GM12878 (cell line): ENCODE data around the gene MELTF. TPM values are rescaled to one million over a fixed set of nuclear protein-coding genes. Genes with fewer than 3 reads are reported as not detected.

ENCODE experiments used
- ATAC-seq: fragments of 200-7000 bp; cut with Tn5 transposase; 3 replicates; pipeline ENCODE4 v1.9.1; 2020; ENCODE audit warnings: mild to moderate bottlenecking, moderate library complexity
- BruUV-seq: library from RNA; stranded (reverse); fragments of 400-500 nt; replicated peaks from 2 replicates; lab custom pipeline; 2021; lab: Mats Ljungman, UMichigan
- CTCF ChIA-PET: fragments of 300-600 bp; sonication (Branson Sonifier 250); formaldehyde crosslinking; extraction: SDS; loops from one replicate; lab custom pipeline; 2021; ENCODE audit warnings: inconsistent platforms; lab: Yijun Ruan, JAX
- POLR2A ChIA-PET: fragments of 350-600 bp; formaldehyde crosslinking; extraction: SDS; loops from one replicate; lab custom pipeline; 2021; ENCODE audit warnings: inconsistent platforms; lab: Charles Lee
- RAD21 ChIA-PET: fragments of 300-600 bp; sonication (Branson Sonifier 250); formaldehyde crosslinking; loops from one replicate; lab custom pipeline; 2023; ENCODE audit warnings: antibody characterized with exemption; ENCODE audit not compliant: unreplicated experiment; lab: Charles Lee
- SMC1A ChIA-PET: fragments of 300-600 bp; sonication (Branson Sonifier 250); formaldehyde crosslinking; loops from one replicate; lab custom pipeline; 2023; ENCODE audit not compliant: unreplicated experiment, uncharacterized antibody; lab: Charles Lee
- DNase-seq: peaks from one replicate; pipeline ENCODE4 v3.0.0-alpha.2; 2011; ENCODE audit warnings: low read depth, low spot score
- FAIRE-seq: peaks from 3 replicates; lab custom pipeline; 2011; peaks lifted over from hg19 to GRCh38; lab: Jason Lieb, UNC
- H2AFZ ChIP-seq: 2 replicates; pipeline ENCODE4 v1.6.0; 2011; ENCODE audit warnings: low read depth, low read length, control low read depth; ENCODE audit not compliant: control insufficient read depth
- H3K27ac ChIP-seq: 2 replicates; pipeline ENCODE4 v1.5.1; 2011; ENCODE audit warnings: control low read depth; ENCODE audit not compliant: control insufficient read depth, insufficient read depth
- H3K27me3 ChIP-seq, 2 experiments: replicated peaks in 1 of 2; 2 replicates each; pipeline versions ENCODE4 v1.6.0 to v1.6.1; 2011; ENCODE audit warnings: low read length in 1 of 2; ENCODE audit not compliant: control insufficient read depth in 2 of 2, insufficient read depth in 2 of 2
- H3K36me3 ChIP-seq, 2 experiments: 2 replicates each; pipeline ENCODE4 v1.5.1; 2011; ENCODE audit warnings: low read length in 1 of 2; ENCODE audit not compliant: control insufficient read depth in 2 of 2, insufficient read depth in 2 of 2
- H3K4me1 ChIP-seq: 2 replicates; pipeline ENCODE4 v1.6.1; 2011; ENCODE audit warnings: mild to moderate bottlenecking, low read length, moderate library complexity, mixed read lengths; ENCODE audit not compliant: control insufficient read depth, insufficient read depth
- H3K4me2 ChIP-seq: 2 replicates; pipeline ENCODE4 v1.6.0; 2011; ENCODE audit warnings: control low read depth; ENCODE audit not compliant: control insufficient read depth, insufficient read depth
- H3K4me3 ChIP-seq: fragments of 200-600 bp; sonication (generic); 2 replicates; pipeline ENCODE4 v1.5.1; 2016
- H3K79me2 ChIP-seq: 2 replicates; pipeline ENCODE4 v1.6.0; 2011; ENCODE audit warnings: low read length; ENCODE audit not compliant: control insufficient read depth, insufficient read depth
- H3K9ac ChIP-seq: 2 replicates; pipeline ENCODE4 v1.8.0; 2011; ENCODE audit warnings: low read length, control low read depth, mixed read lengths; ENCODE audit not compliant: control insufficient read depth, insufficient read depth
- H3K9me3 ChIP-seq: replicated peaks from 3 replicates; pipeline ENCODE4 v1.5.1; 2011; ENCODE audit warnings: mild to moderate bottlenecking, low read length; ENCODE audit not compliant: control insufficient read depth, insufficient read depth
- H4K20me1 ChIP-seq: 2 replicates; pipeline ENCODE4 v1.6.0; 2011; ENCODE audit not compliant: control insufficient read depth, insufficient read depth
- BACH1 ChIP-seq: fragments of 450-650 bp; IDR thresholded peaks from 2 replicates; pipeline ENCODE4 v1.6.1; 2017; ENCODE audit warnings: mild to moderate bottlenecking, borderline replicate concordance
- BCL11A ChIP-seq: IDR thresholded peaks from 2 replicates; pipeline ENCODE4 v1.6.1; 2011; ENCODE audit warnings: low read depth, low read length
- EP300 ChIP-seq, 2 experiments: fragments of 150-350 bp in 1 of 2; IDR thresholded peaks; 2 replicates each; pipeline ENCODE4 v1.6.1; 2011 to 2012; ENCODE audit warnings: low read depth in 2 of 2, low read length in 2 of 2, borderline replicate concordance in 1 of 2, improper control_type of control experiment in 1 of 2, inconsistent platforms in 1 of 2; ENCODE audit not compliant: control insufficient read depth in 1 of 2
- HDAC6 ChIP-seq: fragments of 200-600 bp; sonication (generic); IDR thresholded peaks from one replicate; pipeline ENCODE4 v1.8.0; 2017; ENCODE audit warnings: antibody characterized with exemption; ENCODE audit not compliant: unreplicated experiment
- IKZF2 ChIP-seq, 2 experiments: fragments of 450-650 bp; IDR thresholded peaks; 2 replicates each; pipeline ENCODE4 v1.6.1; 2017; ENCODE audit warnings: mild to moderate bottlenecking in 2 of 2, moderate library complexity in 2 of 2
- KDM1A ChIP-seq: fragments of 200-600 bp; sonication (generic); IDR thresholded peaks from 2 replicates; pipeline ENCODE4 v1.6.1; 2016; ENCODE audit warnings: borderline replicate concordance
- MEF2A ChIP-seq: IDR thresholded peaks from 2 replicates; pipeline ENCODE4 v1.6.1; 2011; ENCODE audit warnings: low read depth, mild to moderate bottlenecking, low read length, moderate library complexity; ENCODE audit not compliant: insufficient read depth
- MXI1 ChIP-seq: fragments of 150-350 bp; IDR thresholded peaks from 2 replicates; pipeline ENCODE4 v1.6.1; 2011; ENCODE audit warnings: low read depth, mild to moderate bottlenecking, inconsistent platforms, low read length, improper control_type of control experiment
- NR2C2 ChIP-seq: IDR thresholded peaks from 2 replicates; pipeline ENCODE4 v1.6.1; 2011; ENCODE audit warnings: borderline replicate concordance, low read depth; ENCODE audit not compliant: control insufficient read depth, insufficient read length
- NR2F1 ChIP-seq: fragments of 450-650 bp; conservative IDR thresholded peaks from 2 replicates; pipeline ENCODE4 v1.6.1; 2017; ENCODE audit warnings: mild to moderate bottlenecking
- NRF1 ChIP-seq: conservative IDR thresholded peaks from 2 replicates; pipeline ENCODE4 v1.6.1; 2011; ENCODE audit warnings: mild to moderate bottlenecking, low read depth, low read length, improper control_type of control experiment
- RCOR1 ChIP-seq: conservative IDR thresholded peaks from 2 replicates; pipeline ENCODE4 v1.6.1; 2012; ENCODE audit warnings: low read depth, low read length, improper control_type of control experiment
- ZNF207 ChIP-seq: fragments of 450-650 bp; IDR thresholded peaks from 2 replicates; pipeline ENCODE4 v1.6.1; 2014; ENCODE audit warnings: antibody characterized with exemption, mild to moderate bottlenecking, borderline replicate concordance
- WGBS: methylation state at CpG from one replicate; pipeline ENCODE4 v1.1.6; 2016; ENCODE audit warnings: low lambda C conversion rate; ENCODE audit not compliant: insufficient replicate concordance, insufficient coverage; ENCODE audit errors: missing lambda C conversion rate; 5-methylcytosine and 5-hydroxymethylcytosine counted together
- in situ Hi-C: fragments of 300-500 bp; cut with MboI; formaldehyde crosslinking; loops from 9 replicates; pipeline ENCODE4 v1.14.3; 2018; ENCODE audit warnings: mixed read lengths
- intact Hi-C: fragments of 100-400 bp; cut with micrococcal nuclease; formaldehyde crosslinking; loops from one replicate; pipeline ENCODE4 v1.14.2; 2022; ENCODE audit not compliant: unreplicated experiment
- polyA plus RNA-seq, 11 experiments: library from polyadenylated mRNA; depleted of rRNA in 4 of 11; unstranded in 6 of 11; stranded (reverse) in 5 of 11; fragments of >200 nt; fragmentation: Nextera tagmentation in 4 of 11; fragmentation: Illumina TruSeq in 1 of 11; extraction: Ambion mirVana in 4 of 11; extraction: Trizol in 1 of 11; gene quantifications; 1 replicate in 1 of 11; 2 replicates in 10 of 11; pipeline versions ENCODE4 v1.2.1 to v1.2.3, GENCODE V29; 2011 to 2016; ENCODE audit warnings: inconsistent platforms in 2 of 11, missing spikeins in 2 of 11, low read depth in 1 of 11
- total RNA-seq, 4 experiments: library from RNA; depleted of rRNA in 3 of 4; stranded (reverse); fragments of >200 nt in 3 of 4; fragmentation: Illumina TruSeq in 1 of 4; extraction: Trizol in 1 of 4; gene quantifications; 2 replicates each; pipeline versions ENCODE4 v1.2.1 to v1.2.3, GENCODE V29; 2013 to 2021
- TF ChIP-seq, protein P1 (sequence below): fragments of 450-650 bp; IDR thresholded peaks from 2 replicates; pipeline ENCODE4 v1.6.1; 2014; ENCODE audit warnings: mild to moderate bottlenecking
- TF ChIP-seq, protein P2 (sequence below): fragments of 450-650 bp; IDR thresholded peaks from 2 replicates; pipeline ENCODE4 v1.6.1; 2017; ENCODE audit warnings: borderline replicate concordance
- TF ChIP-seq, protein P3 (sequence below): IDR thresholded peaks from 2 replicates; pipeline ENCODE4 v1.6.1; 2012; ENCODE audit warnings: low read depth, low read length, improper control_type of control experiment

Gene MELTF
- total and polyA plus RNA-seq, 10 of the 15 experiments (the other 5 are each of a cell fraction or from before 2014, with no cell fraction given): 0.55 to 49.1 (median 11.1) TPM

DNA sequence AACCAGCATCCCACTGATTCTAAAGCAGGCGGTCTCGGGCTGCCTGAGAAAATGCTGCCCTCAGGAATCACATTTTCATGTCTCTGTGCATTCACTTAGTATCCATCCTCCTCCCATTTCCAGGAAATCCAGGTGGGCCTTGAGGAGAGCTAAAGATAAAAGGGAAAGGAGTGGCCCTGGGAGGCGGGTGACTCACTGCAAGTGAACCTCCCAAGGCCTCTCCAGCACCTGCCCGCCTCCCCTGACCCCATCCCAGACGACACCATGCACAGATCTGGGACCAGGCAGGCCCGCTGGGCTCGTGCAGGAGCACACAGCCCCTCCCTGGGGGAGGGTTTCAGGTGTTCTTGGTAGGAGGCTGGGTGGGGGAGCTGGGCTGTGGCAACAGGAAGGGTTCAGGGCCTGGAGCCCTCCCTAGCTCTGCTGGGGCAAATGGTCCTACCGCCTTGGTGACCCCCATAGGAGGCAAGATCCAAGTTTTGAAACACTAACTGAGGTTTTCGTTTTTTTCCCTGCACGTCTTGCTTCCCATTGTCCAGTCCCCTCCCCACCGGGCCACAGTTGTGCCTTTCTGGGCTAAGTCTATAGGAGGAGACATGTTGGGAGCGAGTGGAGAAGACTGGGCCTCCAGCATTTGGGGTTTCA is 22.2 kb downstream of the MELTF start:
- Histone ChIP-seq H3K27ac (no peak overlapping the region), H4K20me1 (no peaks in the 10 kb centered on the region), H3K9me3 (no peaks in the 10 kb centered on the region), H3K79me2 (no peaks in the 10 kb centered on the region), H3K36me3 (no peaks in the 10 kb centered on the region), H3K4me3 (no peak overlapping the region), H3K4me2 (no peak overlapping the region), H3K4me1 (peaks cover 5% of the 10 kb centered on the region), H2AFZ (no peak overlapping the region), H3K27me3 (no peaks in the 10 kb centered on the region), H3K9ac (no peak overlapping the region)
- in situ Hi-C loops (no loop called here), intact Hi-C loops (no loop called here)
- no peak for FAIRE-seq
- TF ChIP-seq RCOR1: no peak
- TF ChIP-seq NRF1: no peak
- TF ChIP-seq BACH1: no peak
- TF ChIP-seq, protein P1, sequence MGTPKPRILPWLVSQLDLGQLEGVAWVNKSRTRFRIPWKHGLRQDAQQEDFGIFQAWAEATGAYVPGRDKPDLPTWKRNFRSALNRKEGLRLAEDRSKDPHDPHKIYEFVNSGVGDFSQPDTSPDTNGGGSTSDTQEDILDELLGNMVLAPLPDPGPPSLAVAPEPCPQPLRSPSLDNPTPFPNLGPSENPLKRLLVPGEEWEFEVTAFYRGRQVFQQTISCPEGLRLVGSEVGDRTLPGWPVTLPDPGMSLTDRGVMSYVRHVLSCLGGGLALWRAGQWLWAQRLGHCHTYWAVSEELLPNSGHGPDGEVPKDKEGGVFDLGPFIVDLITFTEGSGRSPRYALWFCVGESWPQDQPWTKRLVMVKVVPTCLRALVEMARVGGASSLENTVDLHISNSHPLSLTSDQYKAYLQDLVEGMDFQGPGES: no peak
- TF ChIP-seq, protein P2, sequence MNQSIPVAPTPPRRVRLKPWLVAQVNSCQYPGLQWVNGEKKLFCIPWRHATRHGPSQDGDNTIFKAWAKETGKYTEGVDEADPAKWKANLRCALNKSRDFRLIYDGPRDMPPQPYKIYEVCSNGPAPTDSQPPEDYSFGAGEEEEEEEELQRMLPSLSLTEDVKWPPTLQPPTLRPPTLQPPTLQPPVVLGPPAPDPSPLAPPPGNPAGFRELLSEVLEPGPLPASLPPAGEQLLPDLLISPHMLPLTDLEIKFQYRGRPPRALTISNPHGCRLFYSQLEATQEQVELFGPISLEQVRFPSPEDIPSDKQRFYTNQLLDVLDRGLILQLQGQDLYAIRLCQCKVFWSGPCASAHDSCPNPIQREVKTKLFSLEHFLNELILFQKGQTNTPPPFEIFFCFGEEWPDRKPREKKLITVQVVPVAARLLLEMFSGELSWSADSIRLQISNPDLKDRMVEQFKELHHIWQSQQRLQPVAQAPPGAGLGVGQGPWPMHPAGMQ: no peak
- no peak for TF ChIP-seq KDM1A
- no peak for TF ChIP-seq BCL11A
- no peak for TF ChIP-seq HDAC6
- no peak for TF ChIP-seq NR2F1
- no peak for TF ChIP-seq NR2C2
- no peak for TF ChIP-seq MXI1
- TF ChIP-seq MEF2A: no peak
- TF ChIP-seq, protein P3, sequence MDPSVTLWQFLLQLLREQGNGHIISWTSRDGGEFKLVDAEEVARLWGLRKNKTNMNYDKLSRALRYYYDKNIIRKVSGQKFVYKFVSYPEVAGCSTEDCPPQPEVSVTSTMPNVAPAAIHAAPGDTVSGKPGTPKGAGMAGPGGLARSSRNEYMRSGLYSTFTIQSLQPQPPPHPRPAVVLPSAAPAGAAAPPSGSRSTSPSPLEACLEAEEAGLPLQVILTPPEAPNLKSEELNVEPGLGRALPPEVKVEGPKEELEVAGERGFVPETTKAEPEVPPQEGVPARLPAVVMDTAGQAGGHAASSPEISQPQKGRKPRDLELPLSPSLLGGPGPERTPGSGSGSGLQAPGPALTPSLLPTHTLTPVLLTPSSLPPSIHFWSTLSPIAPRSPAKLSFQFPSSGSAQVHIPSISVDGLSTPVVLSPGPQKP: no peak
- no peak for TF ChIP-seq ZNF207
- TF ChIP-seq EP300 (IDR thresholded peaks at IDR 0.05; ENCODE audit: borderline replicate concordance in 1 of 2, control insufficient read depth in 1 of 2, low read depth in 2 of 2, low read length in 2 of 2): no peak
- TF ChIP-seq IKZF2 (IDR thresholded peaks at IDR 0.05): no peak
- DNase-seq: no peak
- SMC1A ChIA-PET: no interaction called here
- 72% methylated on average over 12 of the region's 12 CpGs for WGBS
- CTCF ChIA-PET: no interaction called here
- RAD21 ChIA-PET: interaction anchor here (1.4 to 1.5 kb wide), 2 partner anchors 15 to 23 kb away, joined by 3 to 6 read pairs; no protein-coding TSS in a partner anchor
- POLR2A ChIA-PET: interaction anchor here (3.8 kb wide), 1 partner anchor 15 kb away, joined by 24 read pairs; no protein-coding TSS in a partner anchor
- no TSS peak for BruUV-seq
- no peak for ATAC-seq
